Endometrium (tissue), 2 donors: ENCODE results near the gene USF1.
"Not testable (repeated sequence)": the region's sequence is repeated elsewhere in the genome, so short reads cannot be mapped to it uniquely, and the experiment has no call there.

ENCODE experiments used
- FAIRE-seq: peaks from 2 replicates; lab custom pipeline; 2012; peaks lifted over from hg19 to GRCh38; lab: Jason Lieb, UNC
- donor health status: control.
- donor health status: control.

USF1 gene

GRCh38 chr1:161047436-161048420, 2.0 kb upstream of the USF1 start:
- no peak for FAIRE-seq

GRCh38 chr1:161046605-161047228, 940 bp upstream of the USF1 start:
- FAIRE-seq: no peak

- FAIRE-seq: no peak
Observed at GRCh38 chr1:161044908-161045735, 655 bp downstream of the USF1 start.

- FAIRE-seq: no peak
Observed at GRCh38 chr1:161044535-161044907, 1.3 kb downstream of the USF1 start.

- no peak for FAIRE-seq
Observed at GRCh38 chr1:161039546-161039945, 6.2 kb downstream of the USF1 start.

- FAIRE-seq: no peak
Observed at GRCh38 chr1:161039154-161039545, 6.6 kb downstream of the USF1 start.

- FAIRE-seq: no peak
Observed at GRCh38 chr1:161038523-161039153, 7.1 kb downstream of the USF1 start, which contains the start of gene TSTD1. Gene TSTD1 (minus strand): TSS chr1:161038964. CDS start chr1:161038889, 75 bp downstream.

- FAIRE-seq: no peak
Observed at GRCh38 chr1:161037661-161038522, 7.9 kb downstream of the USF1 start.

- FAIRE-seq: no peak
Observed at GRCh38 chr1:161033751-161034150, 12.0 kb downstream of the USF1 start.

GRCh38 chr1:161032409-161032808, 13.4 kb downstream of the USF1 start:
- FAIRE-seq: no peak

GRCh38 chr1:161031874-161032273, 13.9 kb downstream of the USF1 start:
- no peak for FAIRE-seq

- not testable (repeated sequence) for FAIRE-seq
Observed at GRCh38 chr1:161029466-161029865, 16.3 kb downstream of the USF1 start.

GRCh38 chr1:161026954-161027353, 18.8 kb downstream of the USF1 start:
- not testable (repeated sequence) for FAIRE-seq

GRCh38 chr1:161022432-161022831, 23.3 kb downstream of the USF1 start:
- FAIRE-seq: not testable (repeated sequence)

- no peak for FAIRE-seq
Observed at GRCh38 chr1:161021970-161022353, 23.8 kb downstream of the USF1 start.

GRCh38 chr1:161021165-161021969, 24.4 kb downstream of the USF1 start:
- FAIRE-seq: no peak

GRCh38 chr1:161020509-161021164, 25.1 kb downstream of the USF1 start, which contains the start of gene F11R:
Gene F11R (minus strand): TSS chr1:161021152. CDS start chr1:161021073, 79 bp downstream.
- no peak for FAIRE-seq

- FAIRE-seq: no peak
Observed at GRCh38 chr1:161019751-161020495, 25.9 kb downstream of the USF1 start.
